Activated CD4-positive, alpha-beta T cell treated with anti-CD3 and anti-CD28 coated beads for 1 hour (primary cell): Measurements from ENCODE around the gene TAS2R3.

Experiments
- DNase-seq: peaks from one replicate; pipeline ENCODE4 v3.0.0-alpha.2; 2020

The TAS2R3 gene

GRCh38 chr7:141788296-141788695 lies 24.4 kb downstream of the TAS2R3 start:
- no peak for DNase-seq

GRCh38 chr7:141789917-141790316 lies 26.0 kb downstream of the TAS2R3 start, which contains the start of gene TAS2R5:
Gene TAS2R5 (plus strand): TSS chr7:141790217. CDS start chr7:141790362, 145 bp downstream.
- DNase-seq = no peak

GRCh38 chr7:141792526-141792925 lies 28.6 kb downstream of the TAS2R3 start:
- no peak for DNase-seq
